Mononuclear cell (primary cell): ENCODE measurements around the gene CFAP46. TPM values are rescaled to one million over a fixed set of nuclear protein-coding genes. Genes with fewer than 3 reads are reported as not detected.

Experiments
- H3K27me3 ChIP-seq: 2 replicates; pipeline ENCODE4 v1.6.0; 2011; ENCODE audit warnings: low read length, control low read depth; ENCODE audit not compliant: insufficient read depth
- H3K4me1 ChIP-seq: 2 replicates; pipeline ENCODE4 v1.5.1; 2011; ENCODE audit warnings: mild to moderate bottlenecking, low read length, control low read depth; ENCODE audit not compliant: insufficient read depth
- H3K4me3 ChIP-seq: 2 replicates; pipeline ENCODE4 v1.5.1; 2011; ENCODE audit warnings: mild to moderate bottlenecking, low read length, moderate library complexity
- H3K9me3 ChIP-seq: 2 replicates; pipeline ENCODE4 v1.5.1; 2011; ENCODE audit warnings: low read depth, mild to moderate bottlenecking, control low read depth, low read length
- total RNA-seq: library from RNA; depleted of rRNA; stranded (reverse); fragments of >200 nt; gene quantifications from one replicate; pipeline ENCODE4 v1.2.3, GENCODE V29; 2012

The CFAP46 gene
- total RNA-seq, 1 donor = under 0.01 TPM

DNA sequence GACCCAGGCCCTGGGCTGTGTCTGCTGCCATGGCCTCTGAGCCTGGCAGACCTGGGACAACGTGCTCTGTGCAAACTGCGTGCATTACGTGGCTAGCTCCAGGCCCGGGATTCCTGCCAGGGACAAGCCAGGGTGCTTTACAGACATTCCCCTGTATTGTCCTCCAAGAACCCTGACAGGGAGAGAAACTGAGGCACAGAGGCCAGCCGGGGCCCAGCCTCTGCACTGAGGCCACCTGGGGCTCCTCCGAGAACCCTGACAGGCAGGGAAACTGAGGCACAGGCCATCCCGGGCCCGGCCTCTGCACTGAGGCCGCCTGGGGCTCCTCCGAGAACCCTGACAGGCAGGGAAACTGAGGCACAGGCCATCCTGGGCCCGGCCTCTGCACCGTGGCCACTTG lies 64.9 kb downstream of the CFAP46 start:
- Histone ChIP-seq H3K9me3 (no peaks in the 10 kb centered on the region), H3K4me1 (no peaks in the 10 kb centered on the region), H3K27me3 (no peaks in the 10 kb centered on the region), H3K4me3 (no peak overlapping the region)

DNA sequence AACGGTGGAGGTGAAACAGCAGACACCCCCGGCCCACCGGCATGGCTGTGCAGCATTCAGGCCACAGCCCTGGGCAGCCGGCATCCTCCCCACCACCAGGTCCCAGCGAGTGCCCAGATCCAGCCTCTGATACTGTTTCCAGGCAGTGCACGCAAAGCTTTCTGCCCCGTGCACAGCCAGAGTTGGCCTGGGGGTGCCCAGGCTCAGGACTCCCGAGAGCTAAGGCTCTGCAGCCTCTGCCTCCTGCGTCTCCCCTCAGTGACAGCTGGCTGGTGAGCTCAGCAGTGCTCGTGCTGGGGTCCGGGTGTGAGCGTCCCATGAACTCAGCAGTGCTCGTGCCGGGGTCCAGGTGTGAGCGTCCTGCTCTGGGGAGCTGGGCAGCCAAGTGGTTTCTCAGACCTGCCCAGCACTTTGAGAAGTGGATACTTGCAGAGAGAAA lies 65.4 kb downstream of the CFAP46 start:
- H3K9me3 ChIP-seq = no peaks in the 10 kb centered on the region
- H3K4me1 ChIP-seq = no peaks in the 10 kb centered on the region
- no peaks in the 10 kb centered on the region for H3K27me3 ChIP-seq
- H3K4me3 ChIP-seq = no peak overlapping the region

DNA sequence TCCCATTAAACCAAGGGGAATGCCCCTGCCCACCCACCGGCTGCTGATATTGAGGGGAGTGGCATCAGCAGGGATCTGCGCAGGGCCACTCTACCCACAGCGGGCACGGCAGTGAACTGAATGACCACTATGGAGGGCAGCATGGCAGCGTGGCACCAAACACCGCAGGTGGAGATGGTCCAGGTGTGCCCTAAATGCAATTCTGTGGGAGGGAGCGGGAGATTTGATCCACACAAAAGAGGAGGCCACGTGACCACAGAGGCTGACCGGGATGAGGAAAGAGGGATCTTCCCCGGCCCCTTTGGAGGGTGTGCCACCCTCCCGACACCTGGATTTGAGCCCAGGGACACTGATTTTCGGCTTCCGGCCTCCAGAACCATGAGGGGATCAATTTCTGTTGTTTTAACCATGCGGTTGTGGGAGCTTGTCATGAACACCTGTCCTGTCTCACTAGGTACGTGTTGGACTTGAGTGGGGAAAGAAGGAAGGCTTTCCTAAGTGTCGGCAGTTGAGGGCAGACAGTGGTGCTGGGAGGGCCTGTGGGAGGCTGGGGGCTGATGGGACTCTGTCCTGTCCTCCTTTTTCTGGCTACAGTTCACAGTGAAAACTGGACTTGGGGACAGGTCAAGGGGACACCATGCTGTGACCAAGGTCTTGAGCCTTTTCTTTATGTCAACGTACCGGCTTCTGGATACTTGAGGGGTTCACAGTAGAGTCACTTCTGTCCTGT lies 66.1 kb downstream of the CFAP46 start:
- Histone ChIP-seq H3K27me3 (no peaks in the 10 kb centered on the region), H3K9me3 (no peaks in the 10 kb centered on the region), H3K4me1 (no peaks in the 10 kb centered on the region), H3K4me3 (no peak overlapping the region)

DNA sequence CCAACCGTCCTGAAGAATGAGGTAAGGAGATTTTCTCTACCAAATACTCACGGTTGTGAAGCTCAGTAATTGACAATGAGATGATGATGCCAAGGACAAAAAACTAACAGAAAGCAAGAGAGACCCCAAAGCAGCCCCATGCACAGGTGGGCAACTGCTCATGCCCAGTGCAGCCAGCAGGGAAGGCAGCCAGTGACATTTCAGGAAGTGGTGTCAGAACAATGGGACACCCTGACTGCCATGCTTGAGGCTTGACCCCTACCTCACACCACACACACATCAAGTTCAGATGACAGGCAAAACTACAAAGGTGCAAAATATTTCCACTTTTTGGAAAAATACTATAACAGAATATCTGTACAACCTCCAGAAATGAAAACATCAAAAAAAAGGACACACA lies 66.9 kb downstream of the CFAP46 start:
- Histone ChIP-seq H3K27me3 (no peaks in the 10 kb centered on the region), H3K4me3 (no peak overlapping the region), H3K9me3 (no peaks in the 10 kb centered on the region), H3K4me1 (no peaks in the 10 kb centered on the region)

DNA sequence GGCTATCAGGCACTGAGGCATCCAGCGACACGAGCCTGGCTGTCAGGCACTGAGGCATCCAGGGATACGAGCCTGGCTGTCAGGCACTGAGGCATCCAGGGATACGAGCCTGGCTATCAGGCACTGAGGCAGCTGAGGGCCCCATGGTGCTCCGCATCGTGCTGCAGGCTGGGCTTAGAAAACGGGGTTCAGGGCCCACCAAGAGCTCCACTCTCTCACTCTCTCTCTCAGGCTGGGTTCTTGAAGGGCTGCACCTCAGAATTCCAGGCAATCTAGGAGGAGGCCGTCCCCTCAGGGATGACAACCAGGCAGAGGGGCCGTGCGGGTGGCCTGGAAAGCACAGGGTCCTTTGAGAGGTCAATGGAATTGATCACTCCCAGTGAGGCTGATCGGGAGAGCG lies 69.0 kb downstream of the CFAP46 start:
- H3K4me1 ChIP-seq = no peaks in the 10 kb centered on the region
- H3K4me3 ChIP-seq = no peak overlapping the region
- H3K9me3 ChIP-seq = no peaks in the 10 kb centered on the region
- no peaks in the 10 kb centered on the region for H3K27me3 ChIP-seq

DNA sequence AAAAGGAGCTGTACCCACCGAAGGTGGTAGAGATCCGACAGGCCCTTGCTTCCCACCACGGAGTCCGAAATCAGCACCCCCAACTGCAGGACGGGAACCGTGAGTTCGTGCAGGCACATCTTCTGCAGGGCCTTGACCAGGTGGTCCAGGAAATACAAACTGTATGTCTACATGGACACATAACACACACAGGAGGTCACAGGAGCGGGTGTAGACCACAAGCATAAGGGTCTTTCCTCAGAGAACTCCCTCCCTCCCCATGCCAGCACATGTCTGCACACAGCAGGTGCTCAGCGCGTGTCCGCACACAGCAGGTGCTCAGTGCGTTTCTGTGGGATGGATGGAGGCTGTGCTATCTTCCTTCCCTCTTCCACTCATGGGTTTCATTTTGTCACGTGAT lies 69.7 kb downstream of the CFAP46 start:
- Histone ChIP-seq H3K4me1 (no peaks in the 10 kb centered on the region), H3K4me3 (no peak overlapping the region), H3K9me3 (no peaks in the 10 kb centered on the region), H3K27me3 (no peaks in the 10 kb centered on the region)

DNA sequence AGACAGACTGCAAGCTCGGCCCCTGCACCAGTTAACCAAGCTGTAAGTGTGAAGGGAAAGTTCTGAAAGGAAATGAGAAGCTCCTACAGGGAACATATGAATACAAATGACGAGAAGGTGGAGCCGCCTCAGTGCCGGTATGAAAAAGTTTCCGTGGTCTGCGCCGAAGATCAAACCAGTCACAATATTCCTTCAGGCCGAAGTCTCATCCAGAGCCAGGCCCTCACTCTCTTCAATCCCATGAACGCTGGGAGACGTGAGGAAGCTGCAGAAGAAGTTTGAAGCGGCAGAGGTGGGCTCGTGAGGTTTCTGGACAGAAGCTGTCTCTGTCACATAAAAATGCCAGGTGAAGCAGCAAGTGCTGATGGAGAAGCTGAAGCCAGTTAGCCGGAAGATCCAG lies 71.9 kb downstream of the CFAP46 start:
- Histone ChIP-seq H3K9me3 (no peaks in the 10 kb centered on the region), H3K4me1 (no peaks in the 10 kb centered on the region), H3K4me3 (no peak overlapping the region), H3K27me3 (no peaks in the 10 kb centered on the region)

DNA sequence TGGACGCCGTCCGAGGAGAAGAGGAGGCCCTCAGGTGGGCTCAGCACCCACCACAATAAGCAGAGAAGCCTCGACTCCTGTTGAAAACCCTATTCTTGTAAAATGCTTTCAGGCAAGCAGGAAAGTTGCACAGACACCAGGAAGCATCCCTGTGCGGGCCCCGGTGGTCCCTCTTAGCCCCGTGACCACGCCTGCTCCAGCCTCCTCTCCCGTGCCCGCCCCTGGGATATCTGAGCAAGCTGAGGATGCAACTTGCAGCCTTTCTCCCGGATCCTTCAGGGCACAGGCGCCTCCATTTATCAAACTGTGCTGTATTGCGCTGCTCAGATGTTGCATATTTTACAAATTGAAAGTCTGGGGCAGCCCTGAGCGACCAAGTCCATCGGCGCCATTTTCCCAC lies 72.7 kb downstream of the CFAP46 start:
- H3K27me3 ChIP-seq = no peaks in the 10 kb centered on the region
- H3K4me3 ChIP-seq = no peak overlapping the region
- no peaks in the 10 kb centered on the region for H3K9me3 ChIP-seq
- H3K4me1 ChIP-seq = no peaks in the 10 kb centered on the region

DNA sequence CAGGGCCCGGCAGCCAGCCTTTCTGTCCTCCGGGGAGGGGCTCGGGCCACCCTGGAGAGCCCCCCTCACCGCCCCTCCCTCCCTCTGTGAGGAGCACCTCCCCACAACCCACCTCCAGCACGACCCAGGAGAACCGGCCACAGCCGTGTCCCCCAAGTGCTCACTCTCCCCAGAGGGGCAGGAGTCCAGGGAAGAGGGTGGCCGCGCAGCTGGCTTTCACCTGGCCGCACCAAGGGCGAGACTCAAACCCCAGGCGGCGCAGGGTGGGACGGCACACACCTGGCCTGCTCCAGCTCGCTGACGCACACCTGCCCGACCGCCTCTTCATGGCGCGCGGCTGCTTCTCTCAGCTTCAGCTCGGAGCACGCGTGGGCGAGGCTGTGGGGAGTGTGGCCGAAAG lies 73.4 kb downstream of the CFAP46 start:
- Histone ChIP-seq H3K27me3 (no peaks in the 10 kb centered on the region), H3K4me1 (no peaks in the 10 kb centered on the region), H3K9me3 (no peaks in the 10 kb centered on the region), H3K4me3 (no peak overlapping the region)

DNA sequence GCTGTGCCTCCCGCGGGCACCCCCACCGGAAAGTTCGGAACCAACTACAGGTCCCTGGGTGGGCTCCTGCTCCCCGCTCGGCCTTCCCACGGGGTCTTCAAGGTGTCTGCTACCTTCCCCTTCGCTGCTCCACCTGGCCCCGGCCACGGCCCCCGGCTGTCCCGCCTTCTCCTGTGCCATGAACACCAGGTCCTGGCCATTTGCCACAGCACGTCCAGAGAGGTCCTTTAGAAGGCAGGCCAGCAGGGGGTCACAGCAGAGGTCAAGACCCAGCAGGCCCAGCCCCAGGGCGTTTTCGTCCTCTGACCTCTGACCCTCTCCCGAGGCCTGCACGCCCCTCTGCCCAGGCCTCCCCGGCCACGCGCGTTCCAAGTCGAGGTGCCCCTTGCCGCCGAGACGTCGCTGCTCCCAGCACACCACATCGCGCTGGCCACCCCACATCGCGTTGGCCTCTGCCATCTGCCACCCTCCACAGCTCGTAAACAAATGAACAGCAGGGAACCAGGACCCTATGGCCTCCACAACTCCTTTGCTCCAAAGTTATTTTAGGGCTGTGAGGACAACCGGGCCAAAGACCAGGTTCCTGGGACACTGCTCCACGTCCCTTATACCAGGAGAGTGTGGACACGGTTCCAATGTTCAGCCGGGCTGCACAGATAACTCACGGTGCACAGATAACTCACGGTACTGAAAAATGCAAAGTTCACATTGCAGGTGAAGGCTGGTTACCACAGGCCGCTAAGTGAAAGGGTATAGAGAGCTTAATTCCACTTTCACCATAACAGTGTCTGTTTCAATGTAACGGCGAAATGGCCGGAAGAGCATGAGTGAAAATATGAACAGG lies 74.3 kb downstream of the CFAP46 start:
- Histone ChIP-seq H3K4me1 (no peaks in the 10 kb centered on the region), H3K4me3 (no peak overlapping the region), H3K27me3 (no peaks in the 10 kb centered on the region), H3K9me3 (no peaks in the 10 kb centered on the region)

DNA sequence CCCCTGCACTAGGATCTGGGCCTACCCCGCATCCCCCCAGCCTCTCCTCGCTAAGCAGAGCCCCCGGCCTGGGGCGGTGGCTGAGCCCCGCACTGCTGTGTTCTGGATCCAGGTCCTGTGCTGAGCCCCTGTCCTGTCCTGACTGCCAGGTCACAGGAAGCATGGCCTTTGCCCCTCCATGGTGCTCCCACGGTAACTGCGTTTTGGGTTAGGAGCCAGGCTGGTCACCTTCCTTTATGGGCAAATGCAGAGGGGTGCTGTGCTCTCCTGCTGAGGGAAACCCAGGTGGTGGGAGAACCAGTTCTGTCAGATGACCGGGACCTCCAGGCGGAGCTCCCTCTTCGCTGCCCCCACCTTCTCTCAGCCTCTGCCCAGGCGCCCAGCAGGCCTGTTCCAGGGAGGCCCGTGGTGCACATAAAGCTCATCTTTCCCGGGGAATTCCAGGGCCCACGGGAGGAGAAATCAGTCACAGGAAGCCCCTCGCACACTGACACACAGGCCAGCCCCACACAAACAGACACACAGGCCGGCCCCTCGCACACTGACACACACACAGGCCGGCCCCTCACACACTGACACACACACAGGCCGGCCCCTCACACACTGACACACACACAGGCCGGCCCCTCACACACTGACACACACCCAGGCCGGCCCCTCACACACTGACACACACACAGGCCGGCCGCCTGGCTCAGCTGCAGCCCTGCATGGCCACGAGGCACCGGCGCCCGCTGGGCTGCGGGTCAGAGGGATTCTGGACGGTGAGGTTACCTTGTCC lies 75.6 kb downstream of the CFAP46 start:
- Histone ChIP-seq H3K9me3 (no peaks in the 10 kb centered on the region), H3K4me3 (no peak overlapping the region), H3K4me1 (no peaks in the 10 kb centered on the region), H3K27me3 (no peaks in the 10 kb centered on the region)

DNA sequence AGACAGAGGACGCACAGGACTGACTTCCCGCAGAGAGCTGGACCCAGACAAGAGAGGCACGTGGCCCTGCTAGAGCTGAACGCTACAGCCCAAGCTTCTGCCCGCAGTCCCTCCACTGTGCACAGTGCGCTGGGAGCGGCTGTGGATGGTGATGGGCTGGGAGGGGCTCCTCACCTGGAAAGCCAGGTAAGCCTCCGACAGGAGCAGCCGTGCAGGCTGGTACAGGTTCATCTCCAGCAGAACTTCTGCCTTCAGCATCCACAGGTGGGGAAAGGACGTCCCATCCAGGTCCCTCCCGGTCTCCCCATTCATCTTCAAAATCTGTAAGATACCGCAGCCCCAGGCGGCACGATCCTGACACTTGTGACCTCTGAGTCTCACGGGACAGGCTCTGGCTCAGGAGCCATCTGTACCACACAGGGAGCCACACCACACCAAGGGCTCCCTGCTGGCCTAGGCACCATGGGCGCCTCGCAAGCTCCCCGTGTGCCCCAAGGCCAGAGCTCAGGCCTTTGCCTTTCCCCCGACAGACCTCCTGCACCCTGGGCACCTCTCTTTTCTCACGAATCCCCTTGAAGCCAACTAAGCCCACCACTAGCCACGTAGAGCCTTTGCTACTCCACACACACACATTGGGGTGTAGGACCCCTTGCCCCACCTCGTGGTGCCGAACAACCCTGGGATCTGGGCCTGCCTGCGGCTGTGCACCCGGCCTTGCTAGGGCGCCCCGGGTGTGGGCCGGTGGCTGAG lies 76.3 kb downstream of the CFAP46 start:
- Histone ChIP-seq H3K27me3 (no peaks in the 10 kb centered on the region), H3K4me3 (no peak overlapping the region), H3K4me1 (no peaks in the 10 kb centered on the region), H3K9me3 (no peaks in the 10 kb centered on the region)

DNA sequence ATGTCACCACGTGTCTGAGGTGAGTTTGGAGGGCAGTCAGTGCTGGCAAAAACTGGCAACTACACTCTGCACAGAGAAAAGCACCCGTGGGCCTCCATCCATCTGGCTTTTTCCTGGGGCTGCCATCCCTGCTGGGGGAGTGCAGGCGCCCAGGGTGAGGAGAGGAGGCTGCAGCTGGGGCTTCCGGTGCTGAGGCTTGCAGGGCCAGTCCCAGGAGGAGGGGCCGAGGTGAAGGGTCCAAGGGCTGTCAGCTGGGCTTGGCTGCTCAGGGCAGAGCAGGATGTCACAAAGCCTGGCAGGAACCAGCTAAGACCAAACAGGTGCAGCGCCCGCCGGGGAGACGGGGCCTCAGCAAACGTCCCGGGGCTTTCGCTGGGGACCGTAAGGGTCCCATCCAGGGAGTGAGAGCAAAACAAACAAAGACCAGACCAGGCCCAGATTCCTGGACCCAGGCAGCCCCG lies 77.2 kb downstream of the CFAP46 start:
- no peaks in the 10 kb centered on the region for H3K9me3 ChIP-seq
- no peaks in the 10 kb centered on the region for H3K4me1 ChIP-seq
- no peak overlapping the region for H3K4me3 ChIP-seq
- no peaks in the 10 kb centered on the region for H3K27me3 ChIP-seq

DNA sequence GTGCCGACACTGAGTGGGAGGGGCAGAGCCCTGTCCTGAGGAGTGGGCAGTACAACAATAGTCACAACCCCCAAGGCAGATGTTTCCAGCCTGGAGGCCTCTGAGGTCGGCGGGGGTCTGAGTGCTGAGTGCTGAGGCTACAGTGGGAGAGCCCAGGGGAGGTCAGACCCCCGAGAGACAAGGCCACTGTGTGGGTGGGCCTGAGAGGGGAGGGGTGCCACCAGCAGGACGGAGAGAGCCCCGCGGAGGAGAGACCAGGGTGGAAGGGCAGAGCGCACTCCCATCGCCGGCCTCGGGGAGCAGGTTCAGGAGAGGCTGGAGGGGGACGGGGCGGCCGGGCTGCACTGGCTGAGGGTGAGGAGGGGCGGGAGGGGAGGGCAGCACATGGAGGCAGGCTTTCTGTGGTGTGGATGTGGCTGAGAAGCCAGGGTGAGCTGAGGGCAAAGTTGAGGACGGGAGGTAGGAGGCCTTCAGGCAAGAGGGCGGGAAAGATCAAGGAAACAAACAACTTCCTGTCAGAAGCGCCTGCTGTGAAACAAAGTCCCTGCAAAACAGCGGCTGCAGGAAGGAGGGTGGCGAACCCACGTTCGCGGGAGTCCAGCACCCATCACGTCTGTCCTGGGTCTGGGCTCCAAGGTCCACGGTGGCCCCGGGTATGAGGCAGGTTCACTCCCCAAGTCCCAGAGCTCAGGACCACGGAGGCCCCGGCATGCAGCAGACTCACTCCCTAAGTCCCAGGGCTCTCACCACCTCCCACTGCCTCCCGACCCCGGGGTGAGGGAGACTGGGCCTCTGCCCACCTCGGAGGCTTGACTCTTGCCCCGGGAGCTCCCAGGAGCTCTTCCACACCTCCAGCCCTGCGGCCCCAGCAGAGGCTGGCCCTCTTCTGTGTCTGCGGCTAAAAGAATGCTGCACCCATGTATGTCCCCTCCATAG lies 79.6 kb downstream of the CFAP46 start:
- Histone ChIP-seq H3K4me1 (no peaks in the 10 kb centered on the region), H3K4me3 (no peak overlapping the region), H3K27me3 (no peaks in the 10 kb centered on the region), H3K9me3 (no peaks in the 10 kb centered on the region)
